WTC11 (cell line): ENCODE results near the gene SMOC1.

Experiments
- ATF2 ChIP-seq: sonication (generic); formaldehyde crosslinking; IDR thresholded peaks from 2 replicates; pipeline ENCODE4 v1.8.1; 2022; ENCODE audit warnings: low read depth, missing genetic modification reagents, borderline replicate concordance
- ATF3 ChIP-seq: sonication (generic); formaldehyde crosslinking; conservative IDR thresholded peaks from 2 replicates; pipeline ENCODE4 v1.8.1; 2022; ENCODE audit warnings: mild to moderate bottlenecking, missing genetic modification reagents
- CTCF ChIP-seq: fragments of 200-600 bp; IDR thresholded peaks from 2 replicates; pipeline ENCODE4 v1.8.0; 2022; ENCODE audit warnings: antibody characterized with exemption
- FOXP4 ChIP-seq: sonication (generic); formaldehyde crosslinking; IDR thresholded peaks from 2 replicates; pipeline ENCODE4 v1.8.0; 2022; ENCODE audit warnings: mild to moderate bottlenecking, missing genetic modification reagents
- IRF1 ChIP-seq: sonication (generic); formaldehyde crosslinking; IDR thresholded peaks from 2 replicates; pipeline ENCODE4 v1.8.0; 2023; ENCODE audit warnings: missing genetic modification reagents
- JUN ChIP-seq: sonication (generic); formaldehyde crosslinking; IDR thresholded peaks from 2 replicates; pipeline ENCODE4 v1.8.0; 2023; ENCODE audit warnings: mild to moderate bottlenecking, missing genetic modification reagents
- NR3C1 ChIP-seq: sonication (generic); formaldehyde crosslinking; conservative IDR thresholded peaks from 2 replicates; pipeline ENCODE4 v1.8.1; 2023; ENCODE audit warnings: low read depth, mild to moderate bottlenecking, missing genetic modification reagents
- PRRX2 ChIP-seq: fragments of 250-450 bp; sonication (Bioruptor Pico); IDR thresholded peaks from 2 replicates; pipeline ENCODE4 v1.8.0; 2021; ENCODE audit warnings: mild to moderate bottlenecking
- TCF7 ChIP-seq: sonication (generic); formaldehyde crosslinking; IDR thresholded peaks from 2 replicates; pipeline ENCODE4 v1.8.0; 2022; ENCODE audit warnings: mild to moderate bottlenecking, low read depth, missing genetic modification reagents, moderate library complexity
- TEAD1 ChIP-seq: sonication (generic); formaldehyde crosslinking; IDR thresholded peaks from 2 replicates; pipeline ENCODE4 v1.8.0; 2022; ENCODE audit warnings: mild to moderate bottlenecking, missing genetic modification reagents
- USF1 ChIP-seq: sonication (generic); formaldehyde crosslinking; IDR thresholded peaks from 2 replicates; pipeline ENCODE4 v1.8.0; 2022; ENCODE audit warnings: mild to moderate bottlenecking, missing genetic modification reagents
- USF2 ChIP-seq: sonication (generic); formaldehyde crosslinking; IDR thresholded peaks from 2 replicates; pipeline ENCODE4 v1.8.1; 2023; ENCODE audit warnings: mild to moderate bottlenecking, missing genetic modification reagents, moderate library complexity
- ZNF317 ChIP-seq: sonication (generic); formaldehyde crosslinking; IDR thresholded peaks from 2 replicates; pipeline ENCODE4 v1.8.1; 2023; ENCODE audit warnings: low read depth, mild to moderate bottlenecking, moderate library complexity, missing genetic modification reagents, borderline replicate concordance
- ZNF532 ChIP-seq: fragments of 250-450 bp; sonication (Bioruptor Pico); IDR thresholded peaks from 2 replicates; pipeline ENCODE4 v1.9.0; 2021; ENCODE audit warnings: mild to moderate bottlenecking, borderline replicate concordance

GRCh38 chr14:69853774-69854173 is 25.4 kb upstream of the SMOC1 start:
- TF ChIP-seq CTCF (no peak), ATF2 (CRISPR knock-in tag) (no peak), ATF3 (CRISPR knock-in tag) (no peak), USF1 (CRISPR knock-in tag) (no peak), TEAD1 (no peak), IRF1 (CRISPR knock-in tag) (no peak), TCF7 (CRISPR knock-in tag) (no peak), JUN (CRISPR knock-in tag) (no peak), PRRX2 (CRISPR knock-in tag) (no peak), ZNF317 (no peak), FOXP4 (no peak), USF2 (CRISPR knock-in tag) (no peak), ZNF532 (no peak), NR3C1 (CRISPR knock-in tag) (no peak)
